ENCODE data around the gene SOD2.

DNA sequence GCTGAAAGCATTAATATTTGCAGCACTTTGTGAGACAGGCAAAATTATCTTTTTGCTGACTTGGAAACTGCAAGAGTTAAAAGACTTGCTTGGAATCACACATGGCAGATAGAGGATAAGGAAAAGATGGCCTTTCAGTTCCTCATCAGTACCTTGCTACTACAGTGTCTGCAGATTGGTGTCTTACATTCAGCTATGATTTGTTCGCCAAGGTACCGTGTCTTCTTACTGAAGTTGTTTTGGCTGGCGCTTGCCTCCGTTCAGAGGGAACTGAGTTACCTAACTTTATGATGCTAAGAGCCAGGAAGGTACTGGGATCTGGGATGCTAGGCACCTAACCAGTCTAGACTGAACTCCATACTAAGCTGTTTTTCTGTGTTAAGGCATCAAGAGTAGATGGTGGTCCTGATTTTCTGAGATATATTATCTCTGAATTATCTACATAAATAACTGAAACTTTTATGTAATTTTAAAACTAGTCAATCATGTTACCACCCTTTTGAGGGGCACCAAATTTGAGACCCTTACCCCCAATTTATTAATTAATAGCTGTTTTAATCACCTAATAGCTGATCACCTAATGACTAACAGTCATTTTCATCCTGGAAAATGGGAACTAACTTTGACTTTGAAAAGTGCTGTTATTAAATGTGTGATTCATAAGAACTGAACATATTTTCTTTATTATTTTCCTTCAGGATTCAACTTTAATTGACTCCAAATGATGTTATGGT is 36.7 kb upstream of the SOD2 start:
- TF ChIP-seq SIN3A (IDR thresholded peaks at IDR 0.05; ENCODE audit: low read depth) = no peak
- TF ChIP-seq, protein P1, sequence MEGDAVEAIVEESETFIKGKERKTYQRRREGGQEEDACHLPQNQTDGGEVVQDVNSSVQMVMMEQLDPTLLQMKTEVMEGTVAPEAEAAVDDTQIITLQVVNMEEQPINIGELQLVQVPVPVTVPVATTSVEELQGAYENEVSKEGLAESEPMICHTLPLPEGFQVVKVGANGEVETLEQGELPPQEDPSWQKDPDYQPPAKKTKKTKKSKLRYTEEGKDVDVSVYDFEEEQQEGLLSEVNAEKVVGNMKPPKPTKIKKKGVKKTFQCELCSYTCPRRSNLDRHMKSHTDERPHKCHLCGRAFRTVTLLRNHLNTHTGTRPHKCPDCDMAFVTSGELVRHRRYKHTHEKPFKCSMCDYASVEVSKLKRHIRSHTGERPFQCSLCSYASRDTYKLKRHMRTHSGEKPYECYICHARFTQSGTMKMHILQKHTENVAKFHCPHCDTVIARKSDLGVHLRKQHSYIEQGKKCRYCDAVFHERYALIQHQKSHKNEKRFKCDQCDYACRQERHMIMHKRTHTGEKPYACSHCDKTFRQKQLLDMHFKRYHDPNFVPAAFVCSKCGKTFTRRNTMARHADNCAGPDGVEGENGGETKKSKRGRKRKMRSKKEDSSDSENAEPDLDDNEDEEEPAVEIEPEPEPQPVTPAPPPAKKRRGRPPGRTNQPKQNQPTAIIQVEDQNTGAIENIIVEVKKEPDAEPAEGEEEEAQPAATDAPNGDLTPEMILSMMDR (IDR thresholded peaks at IDR 0.05 in 2 of 3, conservative IDR thresholded peaks at IDR 0.05 in 1 of 3; ENCODE audit: borderline replicate concordance in 1 of 3, insufficient read depth in 1 of 3, low read depth in 2 of 3, low read length in 2 of 3) = no peak
- no peak for TF ChIP-seq POLR2A (IDR thresholded peaks at IDR 0.05; ENCODE audit: borderline replicate concordance, extremely low read depth, insufficient read depth, insufficient read length)
